K562 (cell line): Measurements from ENCODE around the gene SC5D. TPM values are rescaled to one million over a fixed set of nuclear protein-coding genes. Genes with fewer than 3 reads are reported as not detected.

Experiments
- ATAC-seq: fragments of 200-7000 bp; cut with Tn5 transposase; 3 replicates; pipeline ENCODE4 v1.9.1; 2020; ENCODE audit warnings: moderate library complexity
- BruUV-seq: library from RNA; stranded (reverse); fragments of 400-500 nt; replicated peaks from 2 replicates; lab custom pipeline; 2021; lab: Mats Ljungman, UMichigan
- CTCF ChIA-PET: fragments of 300-600 bp; formaldehyde crosslinking; extraction: SDS; loops from one replicate; lab custom pipeline; 2021; ENCODE audit warnings: low intra/inter-chr PET ratio; lab: Yijun Ruan, JAX
- POLR2A ChIA-PET: fragments of 300-600, 350-650 bp; sonication (Branson Sonifier 250); formaldehyde crosslinking; extraction: SDS; loops from one replicate; lab custom pipeline; 2021; ENCODE audit warnings: antibody characterized with exemption, inconsistent platforms; lab: Yijun Ruan, JAX
- DNase-seq, 4 experiments: peaks; one replicate each; pipeline versions ENCODE4 v3.0.0 to v3.0.0-alpha.2; 2011 to 2018; ENCODE audit warnings: low spot score in 3 of 4, mixed read lengths in 3 of 4; ENCODE audit errors: extremely low read depth in 1 of 4
- FAIRE-seq: peaks from 2 replicates; lab custom pipeline; 2011; peaks lifted over from hg19 to GRCh38; lab: Jason Lieb, UNC
- H2AFZ ChIP-seq: 2 replicates; pipeline ENCODE4 v1.6.0; 2011; ENCODE audit warnings: low read depth, low read length, control low read depth, inconsistent platforms
- H3K27ac ChIP-seq: fragments of 200-600 bp; 3 replicates; pipeline ENCODE4 v1.8.0; 2011; ENCODE audit warnings: low read depth, mild to moderate bottlenecking, control low read depth, inconsistent platforms, low read length, moderate library complexity, mixed read lengths; ENCODE audit errors: extremely low read depth
- H3K27me3 ChIP-seq, 2 experiments: fragments of 300-600 bp in 1 of 2; 2 replicates in 1 of 2; 3 replicates in 1 of 2; pipeline versions ENCODE4 v1.6.0 to v1.8.0; 2011; ENCODE audit warnings: inconsistent platforms in 2 of 2, low read length in 2 of 2, mild to moderate bottlenecking in 1 of 2, mixed read lengths in 1 of 2, moderate library complexity in 1 of 2; ENCODE audit not compliant: control insufficient read depth in 2 of 2, insufficient read depth in 2 of 2
- H3K36me3 ChIP-seq: fragments of 300-600 bp; 3 replicates; pipeline ENCODE4 v1.8.0; 2011; ENCODE audit warnings: mild to moderate bottlenecking, low read length, inconsistent platforms; ENCODE audit not compliant: control insufficient read depth, insufficient read depth
- H3K4me1 ChIP-seq, 2 experiments: fragments of 200-600 bp in 1 of 2; replicated peaks in 1 of 2; 2 replicates in 1 of 2; 3 replicates in 1 of 2; pipeline versions ENCODE4 v1.5.1 to v1.8.0; 2011; ENCODE audit warnings: inconsistent platforms in 2 of 2, low read length in 2 of 2, mild to moderate bottlenecking in 1 of 2, mixed read lengths in 1 of 2, moderate library complexity in 1 of 2; ENCODE audit not compliant: control insufficient read depth in 2 of 2, insufficient read depth in 2 of 2
- H3K4me2 ChIP-seq: 2 replicates; pipeline ENCODE4 v1.6.1; 2011; ENCODE audit warnings: low read length, control low read depth, inconsistent platforms, mixed read lengths; ENCODE audit not compliant: insufficient read depth
- H3K4me3 ChIP-seq: fragments of 200-600 bp; sonication (generic), shearing (Covaris generic); 2 replicates; pipeline ENCODE4 v1.5.1; 2016; ENCODE audit warnings: control low read depth, inconsistent platforms
- H3K79me2 ChIP-seq: fragments of 200-600 bp; 3 replicates; pipeline ENCODE4 v1.8.0; 2011; ENCODE audit warnings: low read length, inconsistent platforms; ENCODE audit not compliant: control insufficient read depth, insufficient read depth
- H3K9ac ChIP-seq, 2 experiments: 2 replicates each; pipeline versions ENCODE4 v1.6.0 to v1.6.1; 2011; ENCODE audit warnings: low read depth in 2 of 2, low read length in 2 of 2, control low read depth in 1 of 2, inconsistent platforms in 1 of 2, mild to moderate bottlenecking in 1 of 2, mixed read lengths in 1 of 2; ENCODE audit not compliant: insufficient read depth in 1 of 2
- H3K9me1 ChIP-seq: one replicate; pipeline ENCODE4 v1.6.0; 2011; ENCODE audit warnings: inconsistent platforms, mild to moderate bottlenecking, low read length, moderate library complexity; ENCODE audit not compliant: control insufficient read depth, insufficient read depth
- H3K9me3 ChIP-seq: replicated peaks from 2 replicates; pipeline ENCODE4 v1.5.1; 2011; ENCODE audit warnings: low read depth, low read length, inconsistent platforms; ENCODE audit not compliant: control insufficient read depth, insufficient read depth
- H4K20me1 ChIP-seq: replicated peaks from 2 replicates; pipeline ENCODE4 v1.6.1; 2011; ENCODE audit warnings: low read length, inconsistent platforms, mixed read lengths; ENCODE audit not compliant: control insufficient read depth, insufficient read depth
- GTF2F1 ChIP-seq: IDR thresholded peaks from 2 replicates; pipeline ENCODE4 v1.6.1; 2011; ENCODE audit warnings: low read depth, low read length, improper control_type of control experiment
- KLF16 ChIP-seq: IDR thresholded peaks from 2 replicates; pipeline ENCODE4 v1.6.1; 2016; ENCODE audit warnings: antibody characterized with exemption
- POLR2B ChIP-seq: fragments of 450-650 bp; IDR thresholded peaks from 2 replicates; pipeline ENCODE4 v1.6.1; 2018; ENCODE audit warnings: low read depth; ENCODE audit not compliant: partially characterized antibody
- PRMT5 ChIP-seq: sonication (generic); formaldehyde crosslinking; IDR thresholded peaks from 2 replicates; pipeline ENCODE4 v1.5.0; 2020; ENCODE audit warnings: missing genetic modification reagents
- ZNF175 ChIP-seq: fragments of 200-800 bp; sonication (Bioruptor generic); IDR thresholded peaks from 2 replicates; pipeline ENCODE4 v1.6.1; 2016; ENCODE audit warnings: low read depth, mild to moderate bottlenecking, missing genetic modification characterization, missing compliant biosample characterization
- WGBS: fragments of 100-300 bp; shearing (Covaris generic); methylation state at CpG from one replicate; pipeline ENCODE4 v1.1.6; 2016; ENCODE audit warnings: low coverage, mixed read lengths; ENCODE audit not compliant: insufficient coverage; ENCODE audit errors: missing lambda C conversion rate; 5-methylcytosine and 5-hydroxymethylcytosine counted together
- in situ Hi-C: fragments of 300-500 bp; cut with MboI; formaldehyde crosslinking; loops from 4 replicates; pipeline ENCODE4 v1.15.0; 2018; ENCODE audit warnings: inconsistent platforms, mixed read lengths
- intact Hi-C: fragments of 100-400 bp; cut with micrococcal nuclease; formaldehyde crosslinking; loops from 2 replicates; pipeline ENCODE4 v1.14.2; 2022
- polyA plus RNA-seq, 8 experiments: library from polyadenylated mRNA; depleted of rRNA in 4 of 8; stranded (reverse) in 5 of 8; unstranded in 3 of 8; fragments of >200 nt; fragmentation: Nextera tagmentation in 2 of 8; fragmentation: Illumina TruSeq in 1 of 8; extraction: Ambion mirVana in 2 of 8; extraction: Trizol in 1 of 8; gene quantifications; 2 replicates each; pipeline versions ENCODE4 v1.2.1 to v1.2.3, GENCODE V29; 2011 to 2014; ENCODE audit warnings: inconsistent platforms in 1 of 8, missing spikeins in 1 of 8
- total RNA-seq, 7 experiments: library from RNA; depleted of rRNA in 6 of 7; stranded (reverse); fragments of >200 nt in 6 of 7; fragmentation: Illumina TruSeq in 2 of 7; extraction: Trizol in 2 of 7; gene quantifications; 2 replicates each; pipeline versions ENCODE4 v1.2.1 to v1.2.3, GENCODE V29; 2011 to 2021; ENCODE audit warnings: low replicate concordance in 1 of 7
- TF ChIP-seq, protein P1 (sequence below): fragments of 200-800 bp; sonication (Bioruptor generic); IDR thresholded peaks from 2 replicates; pipeline ENCODE4 v1.6.1; 2016; ENCODE audit warnings: missing genetic modification characterization, missing compliant biosample characterization
- TF ChIP-seq, protein P2 (sequence below): sonication (generic); formaldehyde crosslinking; IDR thresholded peaks from 2 replicates; pipeline ENCODE4 v1.8.1; 2023; ENCODE audit warnings: mild to moderate bottlenecking, missing genetic modification reagents
- TF ChIP-seq, protein P3 (sequence below): fragments of 450-650 bp; IDR thresholded peaks from 2 replicates; pipeline ENCODE4 v1.6.1; 2017; ENCODE audit warnings: antibody characterized with exemption
- TF ChIP-seq, protein P4 (sequence below): sonication (generic); formaldehyde crosslinking; IDR thresholded peaks from 2 replicates; pipeline ENCODE4 v1.8.1; 2023; ENCODE audit warnings: mild to moderate bottlenecking, missing genetic modification reagents, moderate library complexity
- TF ChIP-seq, protein P5 (sequence below): IDR thresholded peaks from 2 replicates; pipeline ENCODE4 v1.6.1; 2012; ENCODE audit warnings: low read depth, low read length, improper control_type of control experiment, borderline replicate concordance

The SC5D gene
- total and polyA plus RNA-seq, 9 of the 15 experiments (the other 6 are each of a cell fraction or from before 2014, with no cell fraction given) = 7.6 to 84.0 (median 17.4) TPM

DNA sequence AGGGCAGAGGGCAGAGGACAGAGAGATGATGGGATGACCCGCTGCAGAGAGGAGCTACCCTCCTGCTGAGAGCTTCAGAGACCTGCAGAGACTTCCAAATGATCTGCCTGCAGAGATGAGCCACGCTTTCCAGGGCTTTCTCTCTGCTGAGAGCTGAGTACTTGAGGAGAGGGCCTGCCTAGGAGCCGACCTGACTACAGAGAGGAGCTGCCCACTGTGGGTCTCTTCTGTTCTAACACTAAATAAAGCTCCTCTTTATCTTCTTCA is 45.9 kb upstream of the SC5D start:
- ATAC-seq = no peak
- intact Hi-C loops (no loop called here), in situ Hi-C loops (loop anchor here (10.0 kb wide), 1 partner anchor 348 kb away; no protein-coding TSS in a partner anchor)
- no TSS peak for BruUV-seq
- peak overlapping the region; percentile 6; the same call in 1 of the 2 replicates for H2AFZ ChIP-seq
- no peak overlapping the region for H3K4me2 ChIP-seq
- POLR2A ChIA-PET = interaction anchor here (0.6 to 1.6 kb wide), 3 partner anchors 9 to 132 kb away, joined by 3 to 8 read pairs (median 3); no protein-coding TSS in a partner anchor
- H3K4me3 ChIP-seq = no peak overlapping the region
- CTCF ChIA-PET = no interaction called here
- no peaks in the 10 kb centered on the region for H4K20me1 ChIP-seq
- H3K4me1 ChIP-seq = peaks cover 0 to 9% of the 10 kb centered on the region in 2 experiments; a peak in 2 of 5 replicates
- DNase-seq = no peak
- H3K27ac ChIP-seq = no peak overlapping the region
- no peak overlapping the region for H3K9ac ChIP-seq
- H3K27me3 ChIP-seq = peaks cover 0 to 13% of the 10 kb centered on the region in 2 experiments; a peak in 1 of 5 replicates
- no peak for FAIRE-seq
- 9% methylated on average over 3 of the region's 3 CpGs for WGBS
- H3K79me2 ChIP-seq = no peaks in the 10 kb centered on the region
- H3K36me3 ChIP-seq = no peaks in the 10 kb centered on the region
- H3K9me1 ChIP-seq = no peaks in the 10 kb centered on the region
- no peaks in the 10 kb centered on the region for H3K9me3 ChIP-seq
- no peak for TF ChIP-seq POLR2B
- TF ChIP-seq, protein P1, sequence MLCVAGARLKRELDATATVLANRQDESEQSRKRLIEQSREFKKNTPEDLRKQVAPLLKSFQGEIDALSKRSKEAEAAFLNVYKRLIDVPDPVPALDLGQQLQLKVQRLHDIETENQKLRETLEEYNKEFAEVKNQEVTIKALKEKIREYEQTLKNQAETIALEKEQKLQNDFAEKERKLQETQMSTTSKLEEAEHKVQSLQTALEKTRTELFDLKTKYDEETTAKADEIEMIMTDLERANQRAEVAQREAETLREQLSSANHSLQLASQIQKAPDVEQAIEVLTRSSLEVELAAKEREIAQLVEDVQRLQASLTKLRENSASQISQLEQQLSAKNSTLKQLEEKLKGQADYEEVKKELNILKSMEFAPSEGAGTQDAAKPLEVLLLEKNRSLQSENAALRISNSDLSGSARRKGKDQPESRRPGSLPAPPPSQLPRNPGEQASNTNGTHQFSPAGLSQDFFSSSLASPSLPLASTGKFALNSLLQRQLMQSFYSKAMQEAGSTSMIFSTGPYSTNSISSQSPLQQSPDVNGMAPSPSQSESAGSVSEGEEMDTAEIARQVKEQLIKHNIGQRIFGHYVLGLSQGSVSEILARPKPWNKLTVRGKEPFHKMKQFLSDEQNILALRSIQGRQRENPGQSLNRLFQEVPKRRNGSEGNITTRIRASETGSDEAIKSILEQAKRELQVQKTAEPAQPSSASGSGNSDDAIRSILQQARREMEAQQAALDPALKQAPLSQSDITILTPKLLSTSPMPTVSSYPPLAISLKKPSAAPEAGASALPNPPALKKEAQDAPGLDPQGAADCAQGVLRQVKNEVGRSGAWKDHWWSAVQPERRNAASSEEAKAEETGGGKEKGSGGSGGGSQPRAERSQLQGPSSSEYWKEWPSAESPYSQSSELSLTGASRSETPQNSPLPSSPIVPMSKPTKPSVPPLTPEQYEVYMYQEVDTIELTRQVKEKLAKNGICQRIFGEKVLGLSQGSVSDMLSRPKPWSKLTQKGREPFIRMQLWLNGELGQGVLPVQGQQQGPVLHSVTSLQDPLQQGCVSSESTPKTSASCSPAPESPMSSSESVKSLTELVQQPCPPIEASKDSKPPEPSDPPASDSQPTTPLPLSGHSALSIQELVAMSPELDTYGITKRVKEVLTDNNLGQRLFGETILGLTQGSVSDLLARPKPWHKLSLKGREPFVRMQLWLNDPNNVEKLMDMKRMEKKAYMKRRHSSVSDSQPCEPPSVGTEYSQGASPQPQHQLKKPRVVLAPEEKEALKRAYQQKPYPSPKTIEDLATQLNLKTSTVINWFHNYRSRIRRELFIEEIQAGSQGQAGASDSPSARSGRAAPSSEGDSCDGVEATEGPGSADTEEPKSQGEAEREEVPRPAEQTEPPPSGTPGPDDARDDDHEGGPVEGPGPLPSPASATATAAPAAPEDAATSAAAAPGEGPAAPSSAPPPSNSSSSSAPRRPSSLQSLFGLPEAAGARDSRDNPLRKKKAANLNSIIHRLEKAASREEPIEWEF (CRISPR knock-in tag) = no peak
- no peak for TF ChIP-seq GTF2F1
- TF ChIP-seq, protein P2, sequence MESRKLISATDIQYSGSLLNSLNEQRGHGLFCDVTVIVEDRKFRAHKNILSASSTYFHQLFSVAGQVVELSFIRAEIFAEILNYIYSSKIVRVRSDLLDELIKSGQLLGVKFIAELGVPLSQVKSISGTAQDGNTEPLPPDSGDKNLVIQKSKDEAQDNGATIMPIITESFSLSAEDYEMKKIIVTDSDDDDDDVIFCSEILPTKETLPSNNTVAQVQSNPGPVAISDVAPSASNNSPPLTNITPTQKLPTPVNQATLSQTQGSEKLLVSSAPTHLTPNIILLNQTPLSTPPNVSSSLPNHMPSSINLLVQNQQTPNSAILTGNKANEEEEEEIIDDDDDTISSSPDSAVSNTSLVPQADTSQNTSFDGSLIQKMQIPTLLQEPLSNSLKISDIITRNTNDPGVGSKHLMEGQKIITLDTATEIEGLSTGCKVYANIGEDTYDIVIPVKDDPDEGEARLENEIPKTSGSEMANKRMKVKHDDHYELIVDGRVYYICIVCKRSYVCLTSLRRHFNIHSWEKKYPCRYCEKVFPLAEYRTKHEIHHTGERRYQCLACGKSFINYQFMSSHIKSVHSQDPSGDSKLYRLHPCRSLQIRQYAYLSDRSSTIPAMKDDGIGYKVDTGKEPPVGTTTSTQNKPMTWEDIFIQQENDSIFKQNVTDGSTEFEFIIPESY (CRISPR knock-in tag) = no peak
- TF ChIP-seq KLF16 = no peak
- no peak for TF ChIP-seq ZNF175 (CRISPR knock-in tag)
- TF ChIP-seq, protein P3, sequence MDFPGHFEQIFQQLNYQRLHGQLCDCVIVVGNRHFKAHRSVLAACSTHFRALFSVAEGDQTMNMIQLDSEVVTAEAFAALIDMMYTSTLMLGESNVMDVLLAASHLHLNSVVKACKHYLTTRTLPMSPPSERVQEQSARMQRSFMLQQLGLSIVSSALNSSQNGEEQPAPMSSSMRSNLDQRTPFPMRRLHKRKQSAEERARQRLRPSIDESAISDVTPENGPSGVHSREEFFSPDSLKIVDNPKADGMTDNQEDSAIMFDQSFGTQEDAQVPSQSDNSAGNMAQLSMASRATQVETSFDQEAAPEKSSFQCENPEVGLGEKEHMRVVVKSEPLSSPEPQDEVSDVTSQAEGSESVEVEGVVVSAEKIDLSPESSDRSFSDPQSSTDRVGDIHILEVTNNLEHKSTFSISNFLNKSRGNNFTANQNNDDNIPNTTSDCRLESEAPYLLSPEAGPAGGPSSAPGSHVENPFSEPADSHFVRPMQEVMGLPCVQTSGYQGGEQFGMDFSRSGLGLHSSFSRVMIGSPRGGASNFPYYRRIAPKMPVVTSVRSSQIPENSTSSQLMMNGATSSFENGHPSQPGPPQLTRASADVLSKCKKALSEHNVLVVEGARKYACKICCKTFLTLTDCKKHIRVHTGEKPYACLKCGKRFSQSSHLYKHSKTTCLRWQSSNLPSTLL = no peak
- TF ChIP-seq, protein P4, sequence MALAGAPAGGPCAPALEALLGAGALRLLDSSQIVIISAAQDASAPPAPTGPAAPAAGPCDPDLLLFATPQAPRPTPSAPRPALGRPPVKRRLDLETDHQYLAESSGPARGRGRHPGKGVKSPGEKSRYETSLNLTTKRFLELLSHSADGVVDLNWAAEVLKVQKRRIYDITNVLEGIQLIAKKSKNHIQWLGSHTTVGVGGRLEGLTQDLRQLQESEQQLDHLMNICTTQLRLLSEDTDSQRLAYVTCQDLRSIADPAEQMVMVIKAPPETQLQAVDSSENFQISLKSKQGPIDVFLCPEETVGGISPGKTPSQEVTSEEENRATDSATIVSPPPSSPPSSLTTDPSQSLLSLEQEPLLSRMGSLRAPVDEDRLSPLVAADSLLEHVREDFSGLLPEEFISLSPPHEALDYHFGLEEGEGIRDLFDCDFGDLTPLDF (CRISPR knock-in tag) = no peak
- TF ChIP-seq PRMT5 (CRISPR knock-in tag) = no peak
- TF ChIP-seq, protein P5, sequence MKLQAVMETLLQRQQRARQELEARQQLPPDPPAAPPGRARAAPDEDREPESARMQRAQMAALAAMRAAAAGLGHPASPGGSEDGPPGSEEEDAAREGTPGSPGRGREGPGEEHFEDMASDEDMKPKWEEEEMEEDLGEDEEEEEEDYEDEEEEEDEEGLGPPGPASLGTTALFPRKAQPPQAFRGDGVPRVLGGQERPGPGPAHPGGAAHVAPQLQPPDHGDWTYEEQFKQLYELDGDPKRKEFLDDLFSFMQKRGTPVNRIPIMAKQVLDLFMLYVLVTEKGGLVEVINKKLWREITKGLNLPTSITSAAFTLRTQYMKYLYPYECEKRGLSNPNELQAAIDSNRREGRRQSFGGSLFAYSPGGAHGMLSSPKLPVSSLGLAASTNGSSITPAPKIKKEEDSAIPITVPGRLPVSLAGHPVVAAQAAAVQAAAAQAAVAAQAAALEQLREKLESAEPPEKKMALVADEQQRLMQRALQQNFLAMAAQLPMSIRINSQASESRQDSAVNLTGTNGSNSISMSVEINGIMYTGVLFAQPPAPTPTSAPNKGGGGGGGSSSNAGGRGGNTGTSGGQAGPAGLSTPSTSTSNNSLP = no peak
